ENCODE data around the gene PDE4A.

PDE4A gene

GRCh38 chr19:10478903-10479384, 58.6 kb downstream of the PDE4A start:
- H3K9me3 ChIP-seq (replicated peaks in 1 of 2; ENCODE audit: control insufficient read depth in 2 of 2, insufficient read depth in 1 of 2, low read depth in 1 of 2, low read length in 2 of 2) = peaks cover 0 to 5% of the 10 kb centered on the region in 2 donors
- H3K27me3 ChIP-seq (ENCODE audit: control insufficient read depth in 3 of 3, insufficient read depth in 3 of 3, low read depth in 1 of 3, low read length in 3 of 3) = peaks cover 0 to 8% (median 4%) of the 10 kb centered on the region in 3 experiments
- H3K36me3 ChIP-seq (replicated peaks in 1 of 2; ENCODE audit: control insufficient read depth in 2 of 2, insufficient read depth in 2 of 2, low read length in 2 of 2) = no peaks in the 10 kb centered on the region
- H2BK12ac ChIP-seq (ENCODE audit: low read length) = no peak overlapping the region
- H3K27ac ChIP-seq (replicated peaks; ENCODE audit: low read length) = no peak overlapping the region
- peak overlapping the region; percentile 82 for H2BK5ac ChIP-seq (ENCODE audit: low read length)
- peak overlapping the region; percentile 49 for H3K4me2 ChIP-seq (ENCODE audit: insufficient read depth, low read length, poor library complexity, severe bottlenecking)
- H2BK120ac ChIP-seq (ENCODE audit: low read depth, low read length) = no peak overlapping the region
- no peak overlapping the region for H4K8ac ChIP-seq (ENCODE audit: low read depth, low read length)
- H3K23ac ChIP-seq (ENCODE audit: low read depth, low read length, poor library complexity) = peak overlapping the region; percentile 43
- H3K4me1 ChIP-seq (ENCODE audit: control insufficient read depth in 2 of 2, insufficient read depth in 1 of 2, low read depth in 1 of 2, low read length in 2 of 2) = no peaks in the 10 kb centered on the region
- WGBS, 2 donors (ENCODE audit: extremely low coverage in 2 of 2, insufficient read length in 2 of 2, insufficient replicate concordance in 1 of 2) = no CpG with 5 or more reads among the region's 36 CpGs
- H2BK15ac ChIP-seq (ENCODE audit: low read length) = peak overlapping the region; percentile 58
- H3K18ac ChIP-seq (ENCODE audit: low read length) = peak overlapping the region; percentile 83
- H3K79me1 ChIP-seq (ENCODE audit: low read depth, low read length) = no peaks in the 10 kb centered on the region
- H4K91ac ChIP-seq (ENCODE audit: low read depth, low read length, poor library complexity) = no peak overlapping the region
- peak overlapping the region; percentile 56 for H2AK5ac ChIP-seq (ENCODE audit: low read depth, low read length)
- peak overlapping the region; percentile 97 for H3K14ac ChIP-seq (ENCODE audit: low read length)
- H2AFZ ChIP-seq (ENCODE audit: low read length) = peak overlapping the region; percentile 59
- DNase-seq (ENCODE audit: low spot score) = peak; percentile 68
- H3K9ac ChIP-seq (ENCODE audit: low read depth, low read length, poor library complexity) = no peak overlapping the region
- H3K4me3 ChIP-seq (ENCODE audit: low read length in 2 of 2) = no peak overlapping the region
- H3K4ac ChIP-seq (ENCODE audit: low read length) = no peak overlapping the region

DNA sequence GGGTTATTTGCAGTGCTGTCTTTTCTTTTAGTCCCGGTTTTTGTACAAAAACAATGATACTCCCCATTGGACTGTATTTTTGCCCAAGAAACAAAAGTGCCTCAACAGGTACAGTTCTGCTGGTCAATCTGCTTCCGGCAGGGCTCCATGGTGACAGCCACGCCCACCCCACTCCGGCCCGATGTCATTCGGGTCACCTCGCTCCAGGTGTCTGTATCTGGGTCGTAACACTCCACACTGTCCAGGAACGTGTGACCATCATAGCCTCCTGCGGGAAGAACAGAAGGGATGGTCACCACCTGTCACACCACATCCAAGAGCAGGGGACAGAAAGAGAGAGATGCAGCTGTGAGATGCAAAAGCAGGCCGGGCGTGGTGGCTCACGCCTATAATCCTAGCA, 66.2 kb downstream of the PDE4A start:
- Histone ChIP-seq H3K4me1 (ENCODE audit: control insufficient read depth in 2 of 2, insufficient read depth in 1 of 2, low read depth in 1 of 2, low read length in 2 of 2) (no peaks in the 10 kb centered on the region), H3K4ac (ENCODE audit: low read length) (no peak overlapping the region), H3K27me3 (ENCODE audit: control insufficient read depth in 3 of 3, insufficient read depth in 3 of 3, low read depth in 1 of 3, low read length in 3 of 3) (no peaks in the 10 kb centered on the region), H3K4me3 (ENCODE audit: low read length in 2 of 2) (peak overlapping the region in 1 of 2 donors; percentile 11), H3K27ac (replicated peaks; ENCODE audit: low read length) (no peak overlapping the region), H4K91ac (ENCODE audit: low read depth, low read length, poor library complexity) (no peak overlapping the region), H3K9me3 (replicated peaks in 1 of 2; ENCODE audit: control insufficient read depth in 2 of 2, insufficient read depth in 1 of 2, low read depth in 1 of 2, low read length in 2 of 2) (peaks cover 0 to 2% of the 10 kb centered on the region in 2 donors), H3K18ac (ENCODE audit: low read length) (no peak overlapping the region), H2AFZ (ENCODE audit: low read length) (no peak overlapping the region), H3K4me2 (ENCODE audit: insufficient read depth, low read length, poor library complexity, severe bottlenecking) (no peak overlapping the region), H3K79me1 (ENCODE audit: low read depth, low read length) (peaks cover 7% of the 10 kb centered on the region), H3K9ac (ENCODE audit: low read depth, low read length, poor library complexity) (no peak overlapping the region), H2BK15ac (ENCODE audit: low read length) (no peak overlapping the region), H3K36me3 (replicated peaks in 1 of 2; ENCODE audit: control insufficient read depth in 2 of 2, insufficient read depth in 2 of 2, low read length in 2 of 2) (peaks cover 31 to 65% of the 10 kb centered on the region in 2 donors), H4K8ac (ENCODE audit: low read depth, low read length) (no peak overlapping the region), H3K23ac (ENCODE audit: low read depth, low read length, poor library complexity) (no peak overlapping the region), H2AK5ac (ENCODE audit: low read depth, low read length) (no peak overlapping the region), H2BK5ac (ENCODE audit: low read length) (no peak overlapping the region), H2BK12ac (ENCODE audit: low read length) (no peak overlapping the region), H3K14ac (ENCODE audit: low read length) (no peak overlapping the region), H2BK120ac (ENCODE audit: low read depth, low read length) (no peak overlapping the region)
- no CpG with 5 or more reads among the region's 13 CpGs for WGBS, 2 donors (ENCODE audit: extremely low coverage in 2 of 2, insufficient read length in 2 of 2, insufficient replicate concordance in 1 of 2)
- DNase-seq (ENCODE audit: low spot score) = no peak

DNA sequence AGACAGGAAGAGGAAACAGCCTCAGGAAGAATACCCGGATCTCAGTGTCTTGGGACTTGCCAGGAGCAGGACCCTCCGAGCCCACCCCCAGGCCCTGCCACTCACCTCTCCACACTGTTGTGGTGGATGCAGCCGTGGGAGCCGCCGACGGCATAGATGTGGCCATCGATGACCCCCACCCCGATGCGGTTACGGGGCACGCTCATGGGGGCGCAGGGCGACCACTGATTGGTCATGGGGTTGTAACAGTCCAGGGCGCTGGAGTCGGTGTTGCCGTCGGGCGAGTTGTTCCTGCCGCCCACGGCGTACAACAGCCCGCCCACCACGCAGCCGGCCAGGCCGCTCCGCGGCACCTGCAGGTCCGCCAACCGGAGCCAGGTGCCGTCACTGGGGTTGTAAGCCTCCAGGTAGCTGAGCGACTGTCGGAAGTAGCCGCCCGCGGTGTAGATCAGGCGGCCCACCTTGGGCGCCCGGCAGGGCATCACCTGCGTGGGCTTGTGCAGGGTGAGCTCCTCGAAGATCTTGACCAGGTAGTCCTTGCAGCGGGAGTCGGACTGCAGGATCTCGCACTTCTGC, 71.2 kb downstream of the PDE4A start:
- no peak overlapping the region for H2AK5ac ChIP-seq (ENCODE audit: low read depth, low read length)
- H3K4ac ChIP-seq (ENCODE audit: low read length) = no peak overlapping the region
- peak overlapping the region; percentile 4 for H2BK12ac ChIP-seq (ENCODE audit: low read length)
- H4K91ac ChIP-seq (ENCODE audit: low read depth, low read length, poor library complexity) = no peak overlapping the region
- no peak overlapping the region for H4K8ac ChIP-seq (ENCODE audit: low read depth, low read length)
- no peaks in the 10 kb centered on the region for H3K27me3 ChIP-seq (ENCODE audit: control insufficient read depth in 3 of 3, insufficient read depth in 3 of 3, low read depth in 1 of 3, low read length in 3 of 3)
- no CpG with 5 or more reads among the region's 43 CpGs for WGBS, 2 donors (ENCODE audit: extremely low coverage in 2 of 2, insufficient read length in 2 of 2, insufficient replicate concordance in 1 of 2)
- H2BK120ac ChIP-seq (ENCODE audit: low read depth, low read length) = no peak overlapping the region
- no peak overlapping the region for H2AFZ ChIP-seq (ENCODE audit: low read length)
- H3K9me3 ChIP-seq (replicated peaks in 1 of 2; ENCODE audit: control insufficient read depth in 2 of 2, insufficient read depth in 1 of 2, low read depth in 1 of 2, low read length in 2 of 2) = peaks cover 0 to 2% of the 10 kb centered on the region in 2 donors
- no peak overlapping the region for H3K4me3 ChIP-seq (ENCODE audit: low read length in 2 of 2)
- peaks cover 35 to 79% of the 10 kb centered on the region in 2 donors for H3K36me3 ChIP-seq (replicated peaks in 1 of 2; ENCODE audit: control insufficient read depth in 2 of 2, insufficient read depth in 2 of 2, low read length in 2 of 2)
- DNase-seq (ENCODE audit: low spot score) = no peak
- peak overlapping the region; percentile 63 for H3K9ac ChIP-seq (ENCODE audit: low read depth, low read length, poor library complexity)
- no peak overlapping the region for H3K18ac ChIP-seq (ENCODE audit: low read length)
- H3K79me1 ChIP-seq (ENCODE audit: low read depth, low read length) = peaks cover 7% of the 10 kb centered on the region
- no peak overlapping the region for H3K14ac ChIP-seq (ENCODE audit: low read length)
- H2BK15ac ChIP-seq (ENCODE audit: low read length) = no peak overlapping the region
- H3K23ac ChIP-seq (ENCODE audit: low read depth, low read length, poor library complexity) = peak overlapping the region; percentile 52
- H2BK5ac ChIP-seq (ENCODE audit: low read length) = no peak overlapping the region
- H3K4me2 ChIP-seq (ENCODE audit: insufficient read depth, low read length, poor library complexity, severe bottlenecking) = no peak overlapping the region
- H3K27ac ChIP-seq (replicated peaks; ENCODE audit: low read length) = no peak overlapping the region
- no peaks in the 10 kb centered on the region for H3K4me1 ChIP-seq (ENCODE audit: control insufficient read depth in 2 of 2, insufficient read depth in 1 of 2, low read depth in 1 of 2, low read length in 2 of 2)

GRCh38 chr19:10497371-10497770, 77.0 kb downstream of the PDE4A start:
- WGBS, 2 donors (ENCODE audit: extremely low coverage in 2 of 2, insufficient read length in 2 of 2, insufficient replicate concordance in 1 of 2) = no CpG with 5 or more reads among the region's 4 CpGs
- no peak overlapping the region for H2AK5ac ChIP-seq (ENCODE audit: low read depth, low read length)
- no peaks in the 10 kb centered on the region for H3K9me3 ChIP-seq (replicated peaks in 1 of 2; ENCODE audit: control insufficient read depth in 2 of 2, insufficient read depth in 1 of 2, low read depth in 1 of 2, low read length in 2 of 2)
- no peak overlapping the region for H3K9ac ChIP-seq (ENCODE audit: low read depth, low read length, poor library complexity)
- H4K91ac ChIP-seq (ENCODE audit: low read depth, low read length, poor library complexity) = no peak overlapping the region
- H2BK15ac ChIP-seq (ENCODE audit: low read length) = no peak overlapping the region
- H2AFZ ChIP-seq (ENCODE audit: low read length) = no peak overlapping the region
- no peak overlapping the region for H2BK120ac ChIP-seq (ENCODE audit: low read depth, low read length)
- no peak overlapping the region for H3K4me2 ChIP-seq (ENCODE audit: insufficient read depth, low read length, poor library complexity, severe bottlenecking)
- peaks cover 17 to 64% of the 10 kb centered on the region in 2 donors for H3K36me3 ChIP-seq (replicated peaks in 1 of 2; ENCODE audit: control insufficient read depth in 2 of 2, insufficient read depth in 2 of 2, low read length in 2 of 2)
- H3K18ac ChIP-seq (ENCODE audit: low read length) = no peak overlapping the region
- H3K4me1 ChIP-seq (ENCODE audit: control insufficient read depth in 2 of 2, insufficient read depth in 1 of 2, low read depth in 1 of 2, low read length in 2 of 2) = peaks cover 5% of the 10 kb centered on the region in 2 donors
- no peak overlapping the region for H4K8ac ChIP-seq (ENCODE audit: low read depth, low read length)
- no peak overlapping the region for H3K23ac ChIP-seq (ENCODE audit: low read depth, low read length, poor library complexity)
- no peak overlapping the region for H3K4ac ChIP-seq (ENCODE audit: low read length)
- no peak for DNase-seq (ENCODE audit: low spot score)
- no peaks in the 10 kb centered on the region for H3K27me3 ChIP-seq (ENCODE audit: control insufficient read depth in 3 of 3, insufficient read depth in 3 of 3, low read depth in 1 of 3, low read length in 3 of 3)
- H3K27ac ChIP-seq (replicated peaks; ENCODE audit: low read length) = no peak overlapping the region
- no peak overlapping the region for H2BK5ac ChIP-seq (ENCODE audit: low read length)
- H3K14ac ChIP-seq (ENCODE audit: low read length) = no peak overlapping the region
- H2BK12ac ChIP-seq (ENCODE audit: low read length) = no peak overlapping the region
- peaks cover 7% of the 10 kb centered on the region for H3K79me1 ChIP-seq (ENCODE audit: low read depth, low read length)
- no peak overlapping the region for H3K4me3 ChIP-seq (ENCODE audit: low read length in 2 of 2)
